Muscle of leg (tissue), 9 donors: Measurements from ENCODE around the gene CLHC1. TPM values are rescaled to one million over a fixed set of nuclear protein-coding genes. Genes with fewer than 3 reads are reported as not detected.

Experiments used
- polyA plus RNA-seq, 8 donors: library from polyadenylated mRNA; unstranded; fragments of 120-200 nt; gene quantifications; one replicate each; pipeline versions ENCODE4 v1.2.1 to v1.2.3, GENCODE V29; 2013; ENCODE audit warnings: inconsistent platforms in 1 of 8, low replicate concordance in 1 of 8; ENCODE audit not compliant: insufficient read length in 8 of 8, insufficient read depth in 1 of 8
- total RNA-seq: library from RNA; stranded (reverse); fragments of 120-200 nt; gene quantifications from one replicate; pipeline ENCODE4 v1.2.4, GENCODE V29; 2013

CLHC1 gene
- total and polyA plus RNA-seq, 9 donors = 6.4 to 15.1 (median 8.8) TPM

Other genes starting within 250 kb of the CLHC1 start
- gene RTN4, start 181.8 kb downstream of the CLHC1 start, total RNA-seq = 456 TPM
- gene RTN4, start 181.8 kb downstream of the CLHC1 start, polyA plus RNA-seq = 100 to 1,000 TPM; 498 to 781 (median 607) TPM
- gene RPS27A, start 395 bp upstream of the CLHC1 start, total RNA-seq = 3,214 TPM
- 1,000 to 10,000 TPM; 2,013 to 2,531 (median 2,219) TPM for gene RPS27A, start 395 bp upstream of the CLHC1 start, polyA plus RNA-seq
- gene MTIF2, start 36.9 kb upstream of the CLHC1 start, total RNA-seq = 22.0 TPM
- gene MTIF2, start 36.9 kb upstream of the CLHC1 start, polyA plus RNA-seq = 10 to 100 TPM; 17.0 to 23.4 (median 19.9) TPM
- 66.2 TPM for gene CCDC88A, start 187.6 kb upstream of the CLHC1 start, total RNA-seq
- 10 to 100 TPM; 48.7 to 76.6 (median 60.6) TPM for gene CCDC88A, start 187.6 kb upstream of the CLHC1 start, polyA plus RNA-seq